ELF-1 (cell line): ENCODE results near the gene MT1G.
A peak's percentile ranks its signal among the peaks of the same experiment; 100 is the strongest.
"Not testable (repeated sequence)": the region's sequence is repeated elsewhere in the genome, so short reads cannot be mapped to it uniquely, and the experiment has no call there.

Experiments
- DNase-seq: peaks from one replicate; pipeline ENCODE4 v3.0.0-alpha.2; 2016; ENCODE audit warnings: low read depth, low spot score

The MT1G gene

GRCh38 chr16:56667581-56668571 is at the start of gene MT1G:
Gene MT1G (minus strand): TSS chr16:56668065. CDS start chr16:56667993, 72 bp downstream.
- DNase-seq = peak; percentile 70

- DNase-seq = not testable (repeated sequence)
These were observed 49.7 kb upstream of the MT1G start for GRCh38 chr16:56717532-56717931.

DNA sequence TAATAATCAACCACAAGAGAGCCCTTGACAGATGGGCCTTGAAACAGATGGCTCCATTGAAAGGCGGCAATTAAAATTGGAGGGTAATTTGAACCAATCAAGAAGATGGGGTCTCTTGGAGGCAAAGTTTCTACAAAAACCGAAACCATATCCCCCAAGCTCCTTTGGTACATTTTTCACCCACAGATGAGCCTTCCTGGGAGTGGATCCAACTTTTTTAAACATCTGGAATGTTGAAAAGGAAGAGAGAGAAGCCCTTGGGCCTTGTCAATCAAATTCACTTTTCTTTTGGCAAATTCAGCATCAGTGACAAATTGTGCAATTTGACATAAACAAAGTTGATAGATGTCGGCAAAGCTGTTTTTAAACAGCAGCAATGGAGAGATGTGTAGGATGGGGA is 48.9 kb upstream of the MT1G start:
- DNase-seq = no peak

DNA sequence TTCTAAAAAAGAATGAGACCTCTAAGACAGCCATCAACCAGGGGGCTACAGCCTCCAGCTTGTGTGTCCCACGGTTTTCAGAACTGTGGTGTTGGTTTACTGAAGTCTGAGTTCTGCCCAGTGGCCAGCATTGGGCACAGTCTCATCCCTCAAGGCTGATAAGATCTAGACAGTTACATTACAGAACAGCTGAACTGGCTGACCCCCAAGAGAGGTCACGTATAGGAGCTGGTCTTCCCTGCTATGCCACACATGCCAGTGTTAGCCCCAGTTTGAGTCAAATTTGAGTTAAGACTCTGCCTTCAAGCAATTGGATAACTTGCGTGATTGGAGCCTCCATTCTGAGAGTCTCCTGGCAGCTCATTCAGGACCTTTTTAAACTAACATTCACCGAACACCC is 47.3 kb upstream of the MT1G start:
- DNase-seq = peak; percentile 15

DNA sequence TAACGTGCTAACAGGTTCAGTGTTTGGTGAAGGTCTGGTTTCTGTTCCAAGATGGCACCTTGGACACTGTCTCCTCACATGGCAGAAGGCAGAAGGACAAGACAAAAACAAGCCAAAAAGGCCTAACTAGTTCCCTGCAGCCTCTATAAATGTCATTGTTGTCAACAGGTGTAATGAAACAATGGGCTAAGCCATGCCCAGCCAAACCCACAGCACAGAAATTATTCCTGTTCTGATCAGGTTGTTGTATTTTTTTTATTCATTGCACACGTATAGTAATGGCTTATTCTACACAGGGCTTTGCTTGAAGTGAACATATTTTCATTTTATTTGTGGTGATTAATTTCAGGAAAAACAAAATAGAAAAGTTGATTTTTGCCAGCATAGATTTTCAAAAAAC is 45.9 kb upstream of the MT1G start:
- DNase-seq = no peak

GRCh38 chr16:56711862-56712261 is 44.0 kb upstream of the MT1G start:
- no peak for DNase-seq

GRCh38 chr16:56710181-56710737 is 42.4 kb upstream of the MT1G start:
- no peak for DNase-seq

- DNase-seq = no peak
These were observed 41.7 kb upstream of the MT1G start for GRCh38 chr16:56709443-56710040.

- DNase-seq = peak; percentile 32
These were observed 40.9 kb upstream of the MT1G start for GRCh38 chr16:56708525-56709442.

DNA sequence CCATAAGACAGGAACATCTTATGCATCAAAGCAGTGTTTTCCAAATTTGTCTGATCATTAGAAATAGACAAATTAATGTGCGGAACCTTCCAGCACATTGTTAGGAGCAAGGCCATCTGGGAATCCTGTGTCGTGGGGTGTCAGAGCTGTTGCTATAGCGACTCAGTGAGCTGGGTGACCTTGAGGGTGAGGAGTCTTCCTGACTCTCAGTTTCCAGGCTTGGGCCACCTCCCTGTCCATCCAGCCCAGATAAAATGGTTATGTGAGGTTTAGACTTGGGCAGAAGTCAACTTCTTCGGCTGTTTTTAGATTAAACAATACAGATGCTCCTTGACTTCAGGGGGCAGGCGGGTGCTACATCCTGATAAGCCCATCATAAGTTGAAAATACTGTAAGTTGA is 35.0 kb upstream of the MT1G start:
- no peak for DNase-seq

DNA sequence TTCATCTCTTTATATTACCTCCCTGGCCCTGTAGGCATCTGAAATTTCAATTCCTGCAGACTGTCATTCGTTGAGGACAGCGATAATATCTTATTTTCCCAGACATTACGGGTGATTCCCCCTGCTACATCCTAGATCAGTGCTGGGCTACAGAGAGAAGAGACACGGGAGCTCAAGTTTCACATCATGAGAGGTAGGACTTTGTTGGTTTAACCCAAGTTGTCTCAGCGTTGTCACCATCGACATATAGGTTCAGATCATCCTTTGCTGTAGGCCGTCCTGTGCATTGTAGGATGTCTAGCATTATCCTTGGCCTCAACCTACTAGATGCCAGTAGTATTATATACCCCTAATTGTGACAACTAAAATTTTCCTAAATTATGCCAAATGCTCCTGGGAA is 33.7 kb upstream of the MT1G start:
- no peak for DNase-seq

- DNase-seq = no peak
These were observed 32.8 kb upstream of the MT1G start for GRCh38 chr16:56700631-56701030.

- DNase-seq = no peak
These were observed 32.3 kb upstream of the MT1G start for GRCh38 chr16:56700195-56700594.

- DNase-seq = no peak
These were observed 29.7 kb upstream of the MT1G start for GRCh38 chr16:56697456-56698155.

GRCh38 chr16:56695246-56695645 is 27.4 kb upstream of the MT1G start:
- DNase-seq = no peak

- peak; percentile 96 for DNase-seq
These were observed 24.0 kb upstream of the MT1G start for GRCh38 chr16:56691885-56692284.

- no peak for DNase-seq
These were observed 22.7 kb upstream of the MT1G start for GRCh38 chr16:56690420-56691122.

DNA sequence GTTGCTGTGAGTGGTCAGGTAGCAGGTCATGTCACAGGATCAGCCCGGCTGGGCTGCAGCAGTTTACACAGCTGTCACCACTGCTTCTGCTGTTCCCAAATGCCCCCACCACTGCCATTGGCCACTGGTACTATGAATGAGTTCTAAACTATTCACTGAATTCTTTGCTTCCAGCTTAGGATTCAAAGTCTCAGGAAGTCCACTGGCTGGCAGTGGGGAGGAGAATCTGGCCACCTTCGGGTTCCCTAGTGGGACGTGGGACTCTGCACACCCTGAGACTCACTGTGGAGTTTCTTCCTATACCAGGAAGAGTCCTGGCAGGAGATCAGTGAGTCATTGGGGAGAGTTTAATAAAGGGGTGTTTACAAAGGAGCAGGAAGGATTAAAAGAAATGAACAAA is 21.3 kb upstream of the MT1G start:
- DNase-seq = no peak

- no peak for DNase-seq
These were observed 20.9 kb upstream of the MT1G start for GRCh38 chr16:56688762-56689161.

DNA sequence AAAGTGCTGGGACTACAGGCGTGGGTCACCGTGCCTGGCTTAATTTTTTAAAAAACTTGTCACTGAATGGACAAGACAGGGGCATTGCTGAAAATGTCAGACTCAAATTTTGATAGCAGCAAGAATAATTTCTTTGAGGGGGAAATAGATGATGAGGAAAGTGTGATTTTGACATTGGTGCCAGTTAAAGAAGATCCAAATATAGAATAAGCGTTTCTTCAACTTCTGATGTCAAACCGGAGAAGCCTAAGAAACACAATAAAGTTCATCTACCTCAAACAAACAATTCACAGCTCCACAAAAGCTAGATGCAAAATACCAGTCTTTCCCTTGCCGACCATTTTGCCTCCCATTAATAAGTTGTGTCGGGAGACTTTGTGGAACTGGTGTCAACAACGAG is 18.9 kb upstream of the MT1G start:
- no peak for DNase-seq
